IMR-90 (cell line): Measurements from ENCODE around the gene ELMO1.

Experiments
- BHLHE40 ChIP-seq: fragments of 150-350 bp; IDR thresholded peaks from 2 replicates; pipeline ENCODE4 v1.6.1; 2016; ENCODE audit warnings: mild to moderate bottlenecking, low read depth, low read length
- CEBPB ChIP-seq: IDR thresholded peaks from 2 replicates; pipeline ENCODE4 v1.6.1; 2012; ENCODE audit warnings: low read depth, low read length, improper control_type of control experiment
- CHD1 ChIP-seq: IDR thresholded peaks from 2 replicates; pipeline ENCODE4 v1.6.1; 2012; ENCODE audit warnings: low read depth, low read length, improper control_type of control experiment
- FOS ChIP-seq: fragments of 150-350 bp; IDR thresholded peaks from 2 replicates; pipeline ENCODE4 v1.6.1; 2016; ENCODE audit warnings: low read depth, low read length
- MAFK ChIP-seq: IDR thresholded peaks from 2 replicates; pipeline ENCODE4 v1.6.1; 2012; ENCODE audit warnings: low read depth, low read length, improper control_type of control experiment
- MAZ ChIP-seq: IDR thresholded peaks from 2 replicates; pipeline ENCODE4 v1.6.1; 2012; ENCODE audit warnings: low read depth, mild to moderate bottlenecking, low read length, improper control_type of control experiment, moderate library complexity, borderline replicate concordance
- POLR2A ChIP-seq: IDR thresholded peaks from 2 replicates; pipeline ENCODE4 v1.6.1; 2012; ENCODE audit warnings: mild to moderate bottlenecking, low read depth, low read length
- RAD21 ChIP-seq: IDR thresholded peaks from 2 replicates; pipeline ENCODE4 v1.6.1; 2012; ENCODE audit warnings: low read length, improper control_type of control experiment
- RCOR1 ChIP-seq: IDR thresholded peaks from 2 replicates; pipeline ENCODE4 v1.6.1; 2012; ENCODE audit warnings: mild to moderate bottlenecking, low read length, improper control_type of control experiment; ENCODE audit not compliant: insufficient replicate concordance
- RFX5 ChIP-seq: IDR thresholded peaks from 2 replicates; pipeline ENCODE4 v1.8.0; 2012; ENCODE audit warnings: low read depth, mild to moderate bottlenecking, low read length, moderate library complexity
- SMC3 ChIP-seq: fragments of 150-350 bp; IDR thresholded peaks from 2 replicates; pipeline ENCODE4 v1.6.1; 2016; ENCODE audit warnings: low read depth, mild to moderate bottlenecking, antibody characterized with exemption, low read length, moderate library complexity
- TF ChIP-seq, protein P1 (sequence below): conservative IDR thresholded peaks from 2 replicates; pipeline ENCODE4 v1.5.1; 2012; ENCODE audit warnings: mild to moderate bottlenecking, low read depth, low read length, improper control_type of control experiment
- TF ChIP-seq, protein P2 (sequence below): fragments of 150-350 bp; IDR thresholded peaks from 2 replicates; pipeline ENCODE4 v1.6.1; 2016; ENCODE audit warnings: low read depth, mild to moderate bottlenecking, low read length, moderate library complexity, borderline replicate concordance
- TF ChIP-seq, protein P3 (sequence below): fragments of 150-350 bp; IDR thresholded peaks from 2 replicates; pipeline ENCODE4 v1.6.1; 2017; ENCODE audit warnings: mild to moderate bottlenecking, antibody characterized with exemption, low read length, low read depth

DNA sequence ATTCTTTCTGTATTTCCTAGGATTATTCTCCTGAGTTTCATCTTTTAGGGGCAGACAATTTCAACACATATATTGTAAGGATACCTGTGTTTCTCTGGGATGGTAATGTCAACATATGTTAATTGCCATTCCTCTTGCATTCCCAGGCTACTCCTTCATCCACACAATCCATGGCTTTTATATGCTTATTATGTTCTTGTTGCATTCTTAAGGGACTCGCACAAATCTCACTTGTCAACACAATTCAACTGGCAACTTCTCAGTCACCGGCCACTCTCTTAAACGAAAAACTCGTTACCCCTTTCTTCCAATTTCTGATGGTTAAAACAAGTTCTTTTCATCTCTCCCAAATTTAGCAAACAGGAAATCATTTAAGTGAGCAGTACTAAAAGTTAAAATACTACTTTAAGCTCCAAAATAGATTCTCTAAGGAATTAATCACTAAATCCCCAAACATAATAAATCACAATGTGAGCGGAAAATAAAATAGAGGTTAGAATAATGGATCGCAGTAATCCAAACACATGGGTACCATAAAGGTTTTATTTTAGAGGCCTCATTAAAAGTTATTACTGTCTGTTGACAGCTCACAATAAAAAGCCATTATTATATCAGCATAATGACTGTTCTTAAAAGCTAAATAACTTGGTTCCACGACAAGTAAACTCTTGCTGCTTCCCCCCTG lies 223.2 kb downstream of the ELMO1 start:
- TF ChIP-seq, protein P1, sequence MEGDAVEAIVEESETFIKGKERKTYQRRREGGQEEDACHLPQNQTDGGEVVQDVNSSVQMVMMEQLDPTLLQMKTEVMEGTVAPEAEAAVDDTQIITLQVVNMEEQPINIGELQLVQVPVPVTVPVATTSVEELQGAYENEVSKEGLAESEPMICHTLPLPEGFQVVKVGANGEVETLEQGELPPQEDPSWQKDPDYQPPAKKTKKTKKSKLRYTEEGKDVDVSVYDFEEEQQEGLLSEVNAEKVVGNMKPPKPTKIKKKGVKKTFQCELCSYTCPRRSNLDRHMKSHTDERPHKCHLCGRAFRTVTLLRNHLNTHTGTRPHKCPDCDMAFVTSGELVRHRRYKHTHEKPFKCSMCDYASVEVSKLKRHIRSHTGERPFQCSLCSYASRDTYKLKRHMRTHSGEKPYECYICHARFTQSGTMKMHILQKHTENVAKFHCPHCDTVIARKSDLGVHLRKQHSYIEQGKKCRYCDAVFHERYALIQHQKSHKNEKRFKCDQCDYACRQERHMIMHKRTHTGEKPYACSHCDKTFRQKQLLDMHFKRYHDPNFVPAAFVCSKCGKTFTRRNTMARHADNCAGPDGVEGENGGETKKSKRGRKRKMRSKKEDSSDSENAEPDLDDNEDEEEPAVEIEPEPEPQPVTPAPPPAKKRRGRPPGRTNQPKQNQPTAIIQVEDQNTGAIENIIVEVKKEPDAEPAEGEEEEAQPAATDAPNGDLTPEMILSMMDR = no peak
- no peak for TF ChIP-seq POLR2A
- no peak for TF ChIP-seq BHLHE40
- TF ChIP-seq MAFK = no peak
- no peak for TF ChIP-seq CEBPB
- no peak for TF ChIP-seq MAZ
- no peak for TF ChIP-seq RFX5
- TF ChIP-seq FOS = no peak
- TF ChIP-seq SMC3 = no peak
- TF ChIP-seq RAD21 = no peak
- TF ChIP-seq, protein P2, sequence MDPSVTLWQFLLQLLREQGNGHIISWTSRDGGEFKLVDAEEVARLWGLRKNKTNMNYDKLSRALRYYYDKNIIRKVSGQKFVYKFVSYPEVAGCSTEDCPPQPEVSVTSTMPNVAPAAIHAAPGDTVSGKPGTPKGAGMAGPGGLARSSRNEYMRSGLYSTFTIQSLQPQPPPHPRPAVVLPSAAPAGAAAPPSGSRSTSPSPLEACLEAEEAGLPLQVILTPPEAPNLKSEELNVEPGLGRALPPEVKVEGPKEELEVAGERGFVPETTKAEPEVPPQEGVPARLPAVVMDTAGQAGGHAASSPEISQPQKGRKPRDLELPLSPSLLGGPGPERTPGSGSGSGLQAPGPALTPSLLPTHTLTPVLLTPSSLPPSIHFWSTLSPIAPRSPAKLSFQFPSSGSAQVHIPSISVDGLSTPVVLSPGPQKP = no peak
- no peak for TF ChIP-seq RCOR1
- TF ChIP-seq, protein P3, sequence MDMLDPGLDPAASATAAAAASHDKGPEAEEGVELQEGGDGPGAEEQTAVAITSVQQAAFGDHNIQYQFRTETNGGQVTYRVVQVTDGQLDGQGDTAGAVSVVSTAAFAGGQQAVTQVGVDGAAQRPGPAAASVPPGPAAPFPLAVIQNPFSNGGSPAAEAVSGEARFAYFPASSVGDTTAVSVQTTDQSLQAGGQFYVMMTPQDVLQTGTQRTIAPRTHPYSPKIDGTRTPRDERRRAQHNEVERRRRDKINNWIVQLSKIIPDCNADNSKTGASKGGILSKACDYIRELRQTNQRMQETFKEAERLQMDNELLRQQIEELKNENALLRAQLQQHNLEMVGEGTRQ = no peak
- TF ChIP-seq CHD1 = no peak
